ENCODE measurements around the gene WDR48. TPM values are rescaled to one million over a fixed set of nuclear protein-coding genes. Genes with fewer than 3 reads are reported as not detected.
A peak's percentile ranks its signal among the peaks of the same experiment; 100 is the strongest.

The WDR48 gene
- total and polyA plus RNA-seq, 2 experiments from 2014 or later, result 27.2 to 54.3 TPM

DNA sequence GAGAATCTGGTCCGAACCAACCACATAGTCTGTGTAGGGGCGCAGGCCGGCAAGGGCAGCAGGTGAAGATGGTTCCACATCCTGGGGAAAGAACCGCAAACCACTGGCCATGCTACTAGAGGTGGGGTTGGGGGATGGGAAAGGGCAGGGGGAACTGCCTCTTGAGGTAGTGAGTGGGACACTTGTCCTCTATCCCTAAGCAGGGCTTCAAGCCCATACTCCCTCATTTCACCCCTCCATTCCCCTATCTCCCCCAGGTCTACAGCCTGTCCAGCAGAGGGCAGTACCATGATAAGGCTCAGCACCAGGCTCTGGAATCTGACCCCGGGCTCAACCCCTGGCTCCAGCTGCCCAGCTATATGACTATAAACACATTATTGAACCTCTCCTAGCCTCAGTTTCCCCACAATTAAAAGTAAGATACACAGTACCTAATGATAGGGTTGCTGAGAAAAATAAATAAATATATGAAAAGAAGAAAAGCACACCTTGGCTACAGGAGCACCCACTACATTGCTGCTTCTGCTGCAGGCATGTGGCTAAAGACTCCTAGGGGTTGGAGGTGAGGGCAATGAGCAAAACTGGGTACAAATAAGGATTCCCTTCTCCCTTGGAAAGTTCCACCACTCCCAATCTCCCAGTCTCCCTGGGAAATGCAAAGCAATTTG is 49.3 kb downstream of the WDR48 start:
- H3K36me3 Mint-ChIP-seq (ENCODE audit: low read depth), result peaks cover 20% of the 10 kb centered on the region
- no peaks in the 10 kb centered on the region for H3K9me2 ChIP-seq (ENCODE audit: insufficient read depth)
- H3K4me3 Mint-ChIP-seq, result no peak overlapping the region
- peaks cover 7% of the 10 kb centered on the region for H3K27me3 Mint-ChIP-seq (ENCODE audit: insufficient read depth, low read depth, poor library complexity)
- no peak overlapping the region for H3K27ac Mint-ChIP-seq
- H3K27ac ChIP-seq (ENCODE audit: low read depth), result no peak overlapping the region
- ATAC-seq, result peak; percentile 89
- H4K20me1 ChIP-seq (replicated peaks; ENCODE audit: insufficient read depth), result peaks cover 12% of the 10 kb centered on the region
- no peak overlapping the region for H2AFZ ChIP-seq
- H3K9me3 Mint-ChIP-seq, result no peaks in the 10 kb centered on the region
- H3K79me2 ChIP-seq (replicated peaks; ENCODE audit: insufficient read depth), result peaks cover 4% of the 10 kb centered on the region
- TF ChIP-seq ZNF331 (CRISPR knock-in tag; IDR thresholded peaks at IDR 0.05; ENCODE audit: low read depth) (no peak), EZH2phosphoT487 (IDR thresholded peaks at IDR 0.05; ENCODE audit: unreplicated experiment) (no peak), EZH2 (IDR thresholded peaks at IDR 0.05; ENCODE audit: low read depth, unreplicated experiment) (no peak), JUNB (IDR thresholded peaks at IDR 0.05; ENCODE audit: unreplicated experiment) (no peak), NANOG (IDR thresholded peaks at IDR 0.05; ENCODE audit: borderline replicate concordance) (no peak)
- TF ChIP-seq, protein P1, sequence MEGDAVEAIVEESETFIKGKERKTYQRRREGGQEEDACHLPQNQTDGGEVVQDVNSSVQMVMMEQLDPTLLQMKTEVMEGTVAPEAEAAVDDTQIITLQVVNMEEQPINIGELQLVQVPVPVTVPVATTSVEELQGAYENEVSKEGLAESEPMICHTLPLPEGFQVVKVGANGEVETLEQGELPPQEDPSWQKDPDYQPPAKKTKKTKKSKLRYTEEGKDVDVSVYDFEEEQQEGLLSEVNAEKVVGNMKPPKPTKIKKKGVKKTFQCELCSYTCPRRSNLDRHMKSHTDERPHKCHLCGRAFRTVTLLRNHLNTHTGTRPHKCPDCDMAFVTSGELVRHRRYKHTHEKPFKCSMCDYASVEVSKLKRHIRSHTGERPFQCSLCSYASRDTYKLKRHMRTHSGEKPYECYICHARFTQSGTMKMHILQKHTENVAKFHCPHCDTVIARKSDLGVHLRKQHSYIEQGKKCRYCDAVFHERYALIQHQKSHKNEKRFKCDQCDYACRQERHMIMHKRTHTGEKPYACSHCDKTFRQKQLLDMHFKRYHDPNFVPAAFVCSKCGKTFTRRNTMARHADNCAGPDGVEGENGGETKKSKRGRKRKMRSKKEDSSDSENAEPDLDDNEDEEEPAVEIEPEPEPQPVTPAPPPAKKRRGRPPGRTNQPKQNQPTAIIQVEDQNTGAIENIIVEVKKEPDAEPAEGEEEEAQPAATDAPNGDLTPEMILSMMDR (conservative IDR thresholded peaks at IDR 0.05; ENCODE audit: low read depth in 2 of 2), result peak; percentile 87 to 89
- no peak overlapping the region for H3K4me2 ChIP-seq
- H3K36me3 ChIP-seq (ENCODE audit: insufficient read depth), result no peaks in the 10 kb centered on the region
- peaks cover 17% of the 10 kb centered on the region for H3K4me1 Mint-ChIP-seq
- no peaks in the 10 kb centered on the region for H3K4me1 ChIP-seq (ENCODE audit: insufficient read depth)
- no peaks in the 10 kb centered on the region for H3K27me3 ChIP-seq (ENCODE audit: insufficient read depth)
- DNase-seq (ENCODE audit: low spot score), result peak; percentile 77
- no peak overlapping the region for H3K4me3 ChIP-seq
- no peaks in the 10 kb centered on the region for H3F3A ChIP-seq (replicated peaks; ENCODE audit: low read depth)

DNA sequence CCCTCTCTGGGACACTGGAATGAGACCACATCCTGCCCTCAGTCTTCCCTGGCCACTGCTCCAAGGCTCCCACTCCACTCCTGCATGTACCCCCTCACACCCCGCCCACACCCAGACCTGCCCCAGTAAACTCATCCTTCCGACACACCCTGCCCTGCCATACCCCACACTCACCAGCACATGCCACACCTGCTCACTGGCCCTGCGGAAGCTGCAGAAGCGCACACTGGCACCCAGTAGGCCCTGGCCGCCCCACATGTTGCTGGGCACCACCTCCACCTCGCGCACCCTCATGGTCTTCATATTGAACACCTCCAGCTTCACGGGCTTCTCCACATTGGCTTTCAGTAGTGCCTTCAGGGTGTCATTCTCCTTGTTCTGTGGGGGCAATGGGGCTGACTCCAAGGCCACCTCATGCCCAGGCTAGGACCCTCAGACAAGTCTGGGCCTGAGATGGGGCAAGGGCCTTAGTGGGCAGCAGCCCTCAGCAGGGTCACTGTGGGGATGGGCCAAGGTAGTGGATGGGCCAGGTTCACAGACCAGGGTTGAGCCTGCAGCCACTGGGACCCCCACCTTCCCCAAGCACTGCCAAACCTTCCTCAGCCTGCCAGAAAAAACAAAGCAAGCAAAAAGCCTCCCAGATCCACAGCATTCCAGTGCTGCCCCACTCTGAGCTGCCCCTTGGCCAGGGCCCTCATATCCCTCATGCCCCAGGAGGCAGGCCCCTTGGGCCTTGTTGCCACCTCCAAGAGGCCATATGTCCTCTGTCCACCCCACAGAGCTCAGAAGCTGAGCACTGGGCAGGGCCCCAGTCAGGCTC is 50.9 kb downstream of the WDR48 start:
- no peaks in the 10 kb centered on the region for H3K27me3 ChIP-seq (ENCODE audit: insufficient read depth)
- Mint-ChIP-seq H3K36me3 (ENCODE audit: low read depth) (peaks cover 9% of the 10 kb centered on the region), H3K9me3 (no peaks in the 10 kb centered on the region), H3K4me1 (peaks cover 23% of the 10 kb centered on the region), H3K4me3 (no peak overlapping the region), H3K27ac (no peak overlapping the region; the same call in 1 of the 2 replicates), H3K27me3 (ENCODE audit: insufficient read depth, low read depth, poor library complexity) (peaks cover 12% of the 10 kb centered on the region)
- peaks cover 9% of the 10 kb centered on the region for H3K79me2 ChIP-seq (replicated peaks; ENCODE audit: insufficient read depth)
- no peaks in the 10 kb centered on the region for H3F3A ChIP-seq (replicated peaks; ENCODE audit: low read depth)
- H2AFZ ChIP-seq, result no peak overlapping the region
- ATAC-seq, result no peak
- no peak for DNase-seq (ENCODE audit: low spot score)
- H4K20me1 ChIP-seq (replicated peaks; ENCODE audit: insufficient read depth), result peaks cover 12% of the 10 kb centered on the region
- H3K4me1 ChIP-seq (ENCODE audit: insufficient read depth), result no peaks in the 10 kb centered on the region
- H3K4me3 ChIP-seq, result no peak overlapping the region
- no peak overlapping the region for H3K4me2 ChIP-seq
- H3K27ac ChIP-seq (ENCODE audit: low read depth), result no peak overlapping the region
- no peaks in the 10 kb centered on the region for H3K36me3 ChIP-seq (ENCODE audit: insufficient read depth)
- H3K9me2 ChIP-seq (ENCODE audit: insufficient read depth), result no peaks in the 10 kb centered on the region
- TF ChIP-seq, protein P2, sequence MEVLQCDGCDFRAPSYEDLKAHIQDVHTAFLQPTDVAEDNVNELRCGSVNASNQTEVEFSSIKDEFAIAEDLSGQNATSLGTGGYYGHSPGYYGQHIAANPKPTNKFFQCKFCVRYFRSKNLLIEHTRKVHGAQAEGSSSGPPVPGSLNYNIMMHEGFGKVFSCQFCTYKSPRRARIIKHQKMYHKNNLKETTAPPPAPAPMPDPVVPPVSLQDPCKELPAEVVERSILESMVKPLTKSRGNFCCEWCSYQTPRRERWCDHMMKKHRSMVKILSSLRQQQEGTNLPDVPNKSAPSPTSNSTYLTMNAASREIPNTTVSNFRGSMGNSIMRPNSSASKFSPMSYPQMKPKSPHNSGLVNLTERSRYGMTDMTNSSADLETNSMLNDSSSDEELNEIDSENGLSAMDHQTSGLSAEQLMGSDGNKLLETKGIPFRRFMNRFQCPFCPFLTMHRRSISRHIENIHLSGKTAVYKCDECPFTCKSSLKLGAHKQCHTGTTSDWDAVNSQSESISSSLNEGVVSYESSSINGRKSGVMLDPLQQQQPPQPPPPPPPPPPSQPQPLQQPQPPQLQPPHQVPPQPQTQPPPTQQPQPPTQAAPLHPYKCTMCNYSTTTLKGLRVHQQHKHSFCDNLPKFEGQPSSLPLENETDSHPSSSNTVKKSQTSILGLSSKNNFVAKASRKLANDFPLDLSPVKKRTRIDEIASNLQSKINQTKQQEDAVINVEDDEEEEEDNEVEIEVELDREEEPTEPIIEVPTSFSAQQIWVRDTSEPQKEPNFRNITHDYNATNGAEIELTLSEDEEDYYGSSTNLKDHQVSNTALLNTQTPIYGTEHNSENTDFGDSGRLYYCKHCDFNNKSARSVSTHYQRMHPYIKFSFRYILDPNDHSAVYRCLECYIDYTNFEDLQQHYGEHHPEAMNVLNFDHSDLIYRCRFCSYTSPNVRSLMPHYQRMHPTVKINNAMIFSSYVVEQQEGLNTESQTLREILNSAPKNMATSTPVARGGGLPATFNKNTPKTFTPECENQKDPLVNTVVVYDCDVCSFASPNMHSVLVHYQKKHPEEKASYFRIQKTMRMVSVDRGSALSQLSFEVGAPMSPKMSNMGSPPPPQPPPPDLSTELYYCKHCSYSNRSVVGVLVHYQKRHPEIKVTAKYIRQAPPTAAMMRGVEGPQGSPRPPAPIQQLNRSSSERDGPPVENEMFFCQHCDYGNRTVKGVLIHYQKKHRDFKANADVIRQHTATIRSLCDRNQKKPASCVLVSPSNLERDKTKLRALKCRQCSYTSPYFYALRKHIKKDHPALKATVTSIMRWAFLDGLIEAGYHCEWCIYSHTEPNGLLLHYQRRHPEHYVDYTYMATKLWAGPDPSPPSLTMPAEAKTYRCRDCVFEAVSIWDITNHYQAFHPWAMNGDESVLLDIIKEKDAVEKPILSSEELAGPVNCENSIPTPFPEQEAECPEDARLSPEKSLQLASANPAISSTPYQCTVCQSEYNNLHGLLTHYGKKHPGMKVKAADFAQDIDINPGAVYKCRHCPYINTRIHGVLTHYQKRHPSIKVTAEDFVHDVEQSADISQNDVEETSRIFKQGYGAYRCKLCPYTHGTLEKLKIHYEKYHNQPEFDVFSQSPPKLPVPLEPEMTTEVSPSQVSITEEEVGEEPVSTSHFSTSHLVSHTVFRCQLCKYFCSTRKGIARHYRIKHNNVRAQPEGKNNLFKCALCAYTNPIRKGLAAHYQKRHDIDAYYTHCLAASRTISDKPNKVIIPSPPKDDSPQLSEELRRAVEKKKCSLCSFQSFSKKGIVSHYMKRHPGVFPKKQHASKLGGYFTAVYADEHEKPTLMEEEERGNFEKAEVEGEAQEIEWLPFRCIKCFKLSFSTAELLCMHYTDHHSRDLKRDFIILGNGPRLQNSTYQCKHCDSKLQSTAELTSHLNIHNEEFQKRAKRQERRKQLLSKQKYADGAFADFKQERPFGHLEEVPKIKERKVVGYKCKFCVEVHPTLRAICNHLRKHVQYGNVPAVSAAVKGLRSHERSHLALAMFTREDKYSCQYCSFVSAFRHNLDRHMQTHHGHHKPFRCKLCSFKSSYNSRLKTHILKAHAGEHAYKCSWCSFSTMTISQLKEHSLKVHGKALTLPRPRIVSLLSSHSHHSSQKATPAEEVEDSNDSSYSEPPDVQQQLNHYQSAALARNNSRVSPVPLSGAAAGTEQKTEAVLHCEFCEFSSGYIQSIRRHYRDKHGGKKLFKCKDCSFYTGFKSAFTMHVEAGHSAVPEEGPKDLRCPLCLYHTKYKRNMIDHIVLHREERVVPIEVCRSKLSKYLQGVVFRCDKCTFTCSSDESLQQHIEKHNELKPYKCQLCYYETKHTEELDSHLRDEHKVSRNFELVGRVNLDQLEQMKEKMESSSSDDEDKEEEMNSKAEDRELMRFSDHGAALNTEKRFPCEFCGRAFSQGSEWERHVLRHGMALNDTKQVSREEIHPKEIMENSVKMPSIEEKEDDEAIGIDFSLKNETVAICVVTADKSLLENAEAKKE (CRISPR knock-in tag; IDR thresholded peaks at IDR 0.05), result no peak
- TF ChIP-seq EZH2 (IDR thresholded peaks at IDR 0.05; ENCODE audit: low read depth, unreplicated experiment) (no peak), CREB1 (CRISPR knock-in tag; IDR thresholded peaks at IDR 0.05; ENCODE audit: low read depth) (no peak), JUNB (IDR thresholded peaks at IDR 0.05; ENCODE audit: unreplicated experiment) (no peak)

Measured in GM23338 (cell line).